ENCODE results near the gene FBXW5. TPM values are rescaled to one million over a fixed set of nuclear protein-coding genes. Genes with fewer than 3 reads are reported as not detected.
A peak's percentile ranks its signal among the peaks of the same experiment; 100 is the strongest.

Gene FBXW5
- total RNA-seq, 1 experiment from 2014 or later = 70.5 TPM

GRCh38 chr9:136943291-136944211 lies 987 bp downstream of the FBXW5 start (continued):
- TF ChIP-seq HMGA2 (CRISPR knock-in tag; IDR thresholded peaks at IDR 0.05) (no peak), CREM (CRISPR knock-in tag; IDR thresholded peaks at IDR 0.05) (no peak), ZNF532 (CRISPR knock-in tag; IDR thresholded peaks at IDR 0.05; ENCODE audit: borderline replicate concordance) (no peak), KAT7 (CRISPR knock-in tag; IDR thresholded peaks at IDR 0.05; ENCODE audit: borderline replicate concordance) (no peak), TCF7 (CRISPR knock-in tag; IDR thresholded peaks at IDR 0.05; ENCODE audit: low read depth) (no peak), ZMAT4 (CRISPR knock-in tag; IDR thresholded peaks at IDR 0.05) (no peak), CTCF (IDR thresholded peaks at IDR 0.05) (no peak), NFATC4 (CRISPR knock-in tag; IDR thresholded peaks at IDR 0.05) (0 out of 2 replicates have a peak, but pooled peaks have one; percentile 23), NR2C2 (CRISPR knock-in tag; IDR thresholded peaks at IDR 0.05) (no peak), USF1 (CRISPR knock-in tag; IDR thresholded peaks at IDR 0.05) (0 out of 2 replicates have a peak, but pooled peaks have one; percentile 14), SOX15 (CRISPR knock-in tag; IDR thresholded peaks at IDR 0.05) (no peak), ZNF219 (CRISPR knock-in tag; IDR thresholded peaks at IDR 0.05; ENCODE audit: borderline replicate concordance) (no peak), ZNF512 (CRISPR knock-in tag; IDR thresholded peaks at IDR 0.05; ENCODE audit: borderline replicate concordance) (no peak)

GRCh38 chr9:136942881-136943230 lies 1.7 kb downstream of the FBXW5 start:
- Mint-ChIP-seq H3K4me1 (peaks cover 9% of the 10 kb centered on the region), H3K4me3 (peak overlapping the region; percentile 59), H3K36me3 (peaks cover 7% of the 10 kb centered on the region; the same call in 1 of the 2 replicates), H3K27ac (no peak overlapping the region), H3K27me3 (ENCODE audit: low read depth) (no peaks in the 10 kb centered on the region), H3K9me3 (no peaks in the 10 kb centered on the region)
- ATAC-seq = no peak
- ChIA-PET CTCF (interaction anchor here (8.7 kb wide), 1 partner anchor 92 kb away, joined by 151 read pairs; no protein-coding TSS in a partner anchor), POLR2A (no interaction called here)
- no peak for DNase-seq (ENCODE audit: low spot score)
- no peak for TF ChIP-seq AFF4 (CRISPR knock-in tag; IDR thresholded peaks at IDR 0.05; ENCODE audit: borderline replicate concordance)
- no peak for TF ChIP-seq ZNF423 (CRISPR knock-in tag; IDR thresholded peaks at IDR 0.05)
- TF ChIP-seq MAX (CRISPR knock-in tag; IDR thresholded peaks at IDR 0.05) = no peak
- TF ChIP-seq FOXK1 (CRISPR knock-in tag; IDR thresholded peaks at IDR 0.05) = no peak
- no peak for TF ChIP-seq SP1 (CRISPR knock-in tag; conservative IDR thresholded peaks at IDR 0.05)

All from WTC11 (cell line).